Bronchial epithelial cell (primary cell): ENCODE results near the gene PIP5K1C. TPM values are rescaled to one million over a fixed set of nuclear protein-coding genes. Genes with fewer than 3 reads are reported as not detected.
"Not testable (repeated sequence)": the region's sequence is repeated elsewhere in the genome, so short reads cannot be mapped to it uniquely, and the experiment has no call there.

ENCODE experiments used
- DNase-seq: peaks from one replicate; pipeline ENCODE4 v3.0.0-alpha.2; 2010; ENCODE audit warnings: low read depth
- FAIRE-seq: peaks from 2 replicates; lab custom pipeline; 2011; peaks lifted over from hg19 to GRCh38; lab: Jason Lieb, UNC
- H3K27me3 ChIP-seq: 2 replicates; pipeline ENCODE4 v1.5.1; 2011; ENCODE audit warnings: low read length; ENCODE audit not compliant: control insufficient read depth, insufficient read depth
- H3K36me3 ChIP-seq: 2 replicates; pipeline ENCODE4 v1.5.1; 2011; ENCODE audit warnings: low read length; ENCODE audit not compliant: control insufficient read depth, insufficient read depth
- H3K4me3 ChIP-seq: 2 replicates; pipeline ENCODE4 v1.5.1; 2011; ENCODE audit warnings: mild to moderate bottlenecking, low read depth, low read length, control low read depth
- CTCF ChIP-seq: IDR thresholded peaks from 2 replicates; pipeline ENCODE4 v1.5.1; 2011; ENCODE audit warnings: mild to moderate bottlenecking, moderate library complexity, low read length, control low read depth, inconsistent platforms; ENCODE audit not compliant: insufficient read depth, severe bottlenecking
- total RNA-seq: library from RNA; depleted of rRNA; stranded (reverse); fragments of >200 nt; gene quantifications from 2 replicates; pipeline ENCODE4 v1.2.1, GENCODE V29; 2014

Gene PIP5K1C
- total RNA-seq, 1 donor from 2014 or later: 6.3 TPM

- no peaks in the 10 kb centered on the region for H3K27me3 ChIP-seq
- H3K4me3 ChIP-seq: no peak overlapping the region
- TF ChIP-seq CTCF: no peak
- no peaks in the 10 kb centered on the region for H3K36me3 ChIP-seq
- DNase-seq (no peak), FAIRE-seq (no peak)
Measured at GRCh38 chr19:3631053-3631861, 69.0 kb downstream of the PIP5K1C start.

DNA sequence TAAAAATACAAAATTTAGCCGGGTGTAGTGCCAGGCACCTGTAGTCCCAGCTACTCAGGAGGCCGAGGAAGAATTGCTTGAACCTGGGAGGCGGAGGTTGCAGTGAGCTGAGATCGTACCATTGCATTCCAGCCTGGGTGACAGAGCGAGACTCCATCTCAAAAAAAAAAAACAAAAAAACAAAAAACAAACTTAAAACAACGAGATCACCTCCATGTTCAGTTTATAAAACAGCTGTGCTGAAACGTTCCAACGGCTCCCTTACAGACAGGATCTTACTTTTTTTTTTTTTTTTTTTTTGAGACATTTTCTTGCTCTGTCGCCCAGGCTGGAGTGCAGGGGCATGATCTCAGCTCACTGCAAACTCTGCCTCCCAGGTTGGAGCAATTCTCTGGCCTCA, 71.5 kb downstream of the PIP5K1C start:
- not testable (repeated sequence) for FAIRE-seq

GRCh38 chr19:3627351-3627723, 72.9 kb downstream of the PIP5K1C start:
- TF ChIP-seq CTCF: no peak
- Histone ChIP-seq H3K36me3 (peaks cover 3% of the 10 kb centered on the region), H3K27me3 (no peaks in the 10 kb centered on the region), H3K4me3 (no peak overlapping the region)
- FAIRE-seq (no peak), DNase-seq (no peak)

More for the DNA sequence above, 71.5 kb downstream of the PIP5K1C start:
- not testable (repeated sequence) for H3K4me3 ChIP-seq, H3K27me3 ChIP-seq, DNase-seq, H3K36me3 ChIP-seq

GRCh38 chr19:3626473-3627350, 73.6 kb downstream of the PIP5K1C start, which contains the start of gene CACTIN:
Gene CACTIN (minus strand): TSS chr19:3626790. CDS start chr19:3626762, 28 bp downstream.
- no peaks in the 10 kb centered on the region for H3K27me3 ChIP-seq
- no peak for FAIRE-seq
- TF ChIP-seq CTCF: no peak
- peak; percentile 90 for DNase-seq
- H3K4me3 ChIP-seq: peak within 1 kb of the TSS; percentile 93
- H3K36me3 ChIP-seq: peaks cover 6% of the 10 kb centered on the region

DNA sequence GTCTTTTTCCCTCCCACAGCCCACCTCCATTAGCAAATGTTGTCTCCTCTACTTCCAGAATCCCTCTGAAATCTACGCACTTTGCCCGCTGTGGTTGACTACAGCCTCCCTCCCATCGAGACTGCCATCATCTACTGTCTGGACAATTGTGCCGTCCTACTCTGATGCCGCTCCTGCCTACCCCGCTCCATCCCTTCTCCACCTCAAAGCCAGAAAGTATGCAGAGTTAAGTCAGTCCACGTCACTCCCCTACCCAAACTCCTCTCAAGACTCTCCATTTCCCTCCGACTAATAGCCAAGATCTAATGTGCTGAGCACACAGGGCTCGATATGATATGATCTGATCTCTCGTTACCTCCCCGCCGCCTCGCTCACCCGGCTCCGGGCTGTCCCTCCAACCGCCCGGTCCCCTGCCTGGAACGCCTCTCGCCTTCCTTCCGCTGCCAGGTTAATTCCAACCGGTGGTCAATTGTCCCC, 74.2 kb downstream of the PIP5K1C start:
- no peak for TF ChIP-seq CTCF
- Histone ChIP-seq H3K4me3 (peak overlapping the region; percentile 93), H3K36me3 (peaks cover 8% of the 10 kb centered on the region), H3K27me3 (no peaks in the 10 kb centered on the region)
- DNase-seq (no peak), FAIRE-seq (peak; percentile 62)

DNA sequence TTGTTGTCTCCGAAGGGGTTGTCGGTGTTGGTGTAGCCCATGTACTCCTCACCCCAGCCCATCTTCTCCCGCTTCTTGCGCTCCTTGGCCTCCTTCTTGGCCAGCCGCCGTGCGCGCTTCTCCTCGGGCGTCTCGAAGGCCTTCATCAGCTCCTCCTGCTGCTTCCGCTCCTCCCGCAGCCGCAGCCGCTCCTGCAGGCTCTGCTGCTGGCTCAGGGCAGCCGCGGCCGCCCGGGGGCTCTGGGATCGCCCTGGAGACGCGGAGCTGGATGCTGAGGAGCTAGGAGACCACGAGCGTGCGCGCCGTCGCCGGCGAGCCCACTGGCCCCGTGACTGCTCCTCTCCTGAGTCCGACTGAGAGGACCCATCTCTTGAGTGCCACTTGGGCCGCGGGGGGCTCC, 76.6 kb downstream of the PIP5K1C start:
- TF ChIP-seq CTCF: no peak
- DNase-seq (no peak), FAIRE-seq (no peak)
- Histone ChIP-seq H3K4me3 (no peak overlapping the region), H3K27me3 (no peaks in the 10 kb centered on the region), H3K36me3 (peaks cover 13% of the 10 kb centered on the region)
